Cardiac muscle cell (in vitro differentiated cells and primary cell): ENCODE data around the gene GAN. TPM values are rescaled to one million over a fixed set of nuclear protein-coding genes. Genes with fewer than 3 reads are reported as not detected.

Experiments used
- DNase-seq, 2 donors: peaks; one replicate each; pipeline versions ENCODE4 v3.0.0 to v3.0.0-alpha.2; 2010 to 2017; ENCODE audit warnings: low read depth in 1 of 2, low spot score in 1 of 2
- H3K27ac ChIP-seq: fragments of 200-600 bp; sonication (generic); 2 replicates; pipeline ENCODE4 v1.5.1; 2016
- H3K27me3 ChIP-seq: fragments of 200-600 bp; sonication (generic); 2 replicates; pipeline ENCODE4 v1.6.0; 2016; ENCODE audit warnings: control low read depth
- H3K36me3 ChIP-seq: fragments of 200-600 bp; sonication (generic); 2 replicates; pipeline ENCODE4 v1.5.1; 2016; ENCODE audit warnings: control low read depth
- H3K4me1 ChIP-seq: fragments of 200-600 bp; sonication (generic); 2 replicates; pipeline ENCODE4 v1.8.1; 2017; ENCODE audit warnings: low read depth, mild to moderate bottlenecking, mixed run types
- H3K4me3 ChIP-seq: fragments of 200-600 bp; sonication (generic); 2 replicates; pipeline ENCODE4 v1.5.1; 2016; ENCODE audit warnings: mild to moderate bottlenecking
- H3K9me3 ChIP-seq: fragments of 200-600 bp; sonication (generic); 2 replicates; pipeline ENCODE4 v1.5.1; 2017; ENCODE audit warnings: low read depth, mild to moderate bottlenecking, control low read depth
- CTCF ChIP-seq: IDR thresholded peaks from 2 replicates; pipeline ENCODE4 v1.5.1; 2012; ENCODE audit warnings: low read depth, mild to moderate bottlenecking, low read length
- polyA plus RNA-seq: library from polyadenylated mRNA; unstranded; fragments of >200 nt; fragmentation: Nextera tagmentation; extraction: Ambion mirVana; gene quantifications from 2 replicates; pipeline ENCODE4 v1.2.1, GENCODE V29; 2016
- total RNA-seq: library from RNA; depleted of rRNA; stranded (reverse); fragments of >200 nt; gene quantifications from 2 replicates; pipeline ENCODE4 v1.2.3, GENCODE V29; 2016

Gene GAN
- total and polyA plus RNA-seq, 2 experiments from 2014 or later: 2.7 to 30.8 TPM

GRCh38 chr16:81278526-81278925, 36.2 kb upstream of the GAN start:
- TF ChIP-seq CTCF: no peak
- no peak for DNase-seq
- no peaks in the 10 kb centered on the region for H3K27me3 ChIP-seq
- no peaks in the 10 kb centered on the region for H3K36me3 ChIP-seq
- no peak overlapping the region for H3K27ac ChIP-seq
- no peak overlapping the region for H3K4me3 ChIP-seq
- no peaks in the 10 kb centered on the region for H3K9me3 ChIP-seq
- H3K4me1 ChIP-seq: no peaks in the 10 kb centered on the region

DNA sequence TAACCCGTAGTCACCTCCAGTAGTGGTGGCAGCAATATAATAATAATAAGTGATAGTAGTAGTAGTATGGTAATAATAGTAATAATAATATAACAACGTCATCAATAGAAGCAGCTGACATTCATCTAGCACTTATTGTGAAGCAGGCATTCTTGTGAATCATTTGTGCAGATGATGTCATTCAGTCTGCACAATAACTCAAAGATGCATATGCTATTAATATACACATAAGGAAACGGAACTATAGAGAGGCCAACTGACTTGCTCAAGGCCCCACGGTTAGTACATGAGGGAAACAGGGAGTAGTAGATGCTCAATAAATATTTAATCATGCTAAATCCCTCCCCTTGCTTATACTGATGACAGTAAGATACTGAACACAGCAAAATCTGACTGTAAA, 35.4 kb upstream of the GAN start:
- no peak overlapping the region for H3K27ac ChIP-seq
- no peaks in the 10 kb centered on the region for H3K36me3 ChIP-seq
- H3K4me1 ChIP-seq: no peaks in the 10 kb centered on the region
- no peak for TF ChIP-seq CTCF
- H3K4me3 ChIP-seq: no peak overlapping the region
- peak in 1 of 2 donors; percentile 35 for DNase-seq
- no peaks in the 10 kb centered on the region for H3K9me3 ChIP-seq
- H3K27me3 ChIP-seq: no peaks in the 10 kb centered on the region

GRCh38 chr16:81280393-81280792, 34.4 kb upstream of the GAN start:
- Histone ChIP-seq H3K27ac (no peak overlapping the region), H3K4me3 (no peak overlapping the region), H3K4me1 (no peaks in the 10 kb centered on the region), H3K36me3 (no peaks in the 10 kb centered on the region), H3K9me3 (no peaks in the 10 kb centered on the region), H3K27me3 (no peaks in the 10 kb centered on the region)
- TF ChIP-seq CTCF: no peak
- peak in 1 of 2 donors; percentile 24 for DNase-seq

GRCh38 chr16:81283044-81283443, 31.7 kb upstream of the GAN start:
- no peak for DNase-seq
- H3K36me3 ChIP-seq: no peaks in the 10 kb centered on the region

DNA sequence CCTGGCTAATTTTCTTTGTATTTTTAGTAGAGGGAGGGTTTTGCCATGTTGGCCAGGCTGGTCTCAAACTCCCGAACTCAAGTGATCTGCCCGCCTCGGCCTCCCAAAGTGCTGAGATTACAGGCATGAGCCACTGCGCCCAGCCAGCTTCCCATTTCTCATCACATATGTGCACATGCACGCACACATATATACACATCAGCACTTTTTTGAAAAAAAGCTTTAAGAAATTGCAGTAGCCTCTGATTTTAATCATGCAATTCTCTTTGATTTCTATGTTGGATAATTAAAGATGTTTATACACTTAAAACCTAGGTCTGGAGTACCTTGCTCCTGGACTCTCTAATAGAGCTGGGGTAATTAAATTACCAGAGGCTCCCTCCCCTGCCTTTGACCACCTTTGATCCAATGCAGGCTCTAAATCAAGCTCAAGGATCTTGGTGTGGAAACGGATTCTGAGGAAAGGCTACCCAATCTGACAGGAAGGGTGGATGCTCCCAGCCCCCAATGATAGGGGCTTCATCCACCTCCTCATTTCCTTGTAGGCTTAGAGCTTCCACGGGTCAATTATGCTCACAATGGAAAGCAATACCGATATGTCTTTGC, 29.7 kb upstream of the GAN start:
- Histone ChIP-seq H3K36me3 (no peaks in the 10 kb centered on the region), H3K27me3 (no peaks in the 10 kb centered on the region), H3K9me3 (no peaks in the 10 kb centered on the region), H3K4me1 (no peaks in the 10 kb centered on the region), H3K27ac (no peak overlapping the region), H3K4me3 (no peak overlapping the region)
- no peak for TF ChIP-seq CTCF
- no peak for DNase-seq

More at GRCh38 chr16:81283044-81283443, 31.7 kb upstream of the GAN start:
- no peaks in the 10 kb centered on the region for H3K9me3 ChIP-seq
- TF ChIP-seq CTCF: no peak
- H3K27ac ChIP-seq: no peak overlapping the region
- no peak overlapping the region for H3K4me3 ChIP-seq
- H3K4me1 ChIP-seq: no peaks in the 10 kb centered on the region
- no peaks in the 10 kb centered on the region for H3K27me3 ChIP-seq
